Gastrocnemius medialis (tissue), 4 donors: ENCODE results near the gene SLC22A2.

Experiments
- CTCF ChIP-seq, 5 experiments: fragments of 450-650 bp in 3 of 5; fragments of 200-600 bp in 2 of 5; sonication (generic) in 2 of 5; IDR thresholded peaks in 4 of 5; conservative IDR thresholded peaks in 1 of 5; 1 replicate in 4 of 5; 2 replicates in 1 of 5; pipeline ENCODE4 v1.5.1; 2016 to 2019; ENCODE audit warnings: antibody characterized with exemption in 5 of 5, mild to moderate bottlenecking in 3 of 5, moderate library complexity in 3 of 5
- POLR2A ChIP-seq, 2 donors: fragments of 450-650 bp; IDR thresholded peaks; one replicate each; pipeline ENCODE4 v1.6.1; 2017; ENCODE audit warnings: antibody characterized with exemption in 2 of 2, mild to moderate bottlenecking in 2 of 2, moderate library complexity in 2 of 2

DNA sequence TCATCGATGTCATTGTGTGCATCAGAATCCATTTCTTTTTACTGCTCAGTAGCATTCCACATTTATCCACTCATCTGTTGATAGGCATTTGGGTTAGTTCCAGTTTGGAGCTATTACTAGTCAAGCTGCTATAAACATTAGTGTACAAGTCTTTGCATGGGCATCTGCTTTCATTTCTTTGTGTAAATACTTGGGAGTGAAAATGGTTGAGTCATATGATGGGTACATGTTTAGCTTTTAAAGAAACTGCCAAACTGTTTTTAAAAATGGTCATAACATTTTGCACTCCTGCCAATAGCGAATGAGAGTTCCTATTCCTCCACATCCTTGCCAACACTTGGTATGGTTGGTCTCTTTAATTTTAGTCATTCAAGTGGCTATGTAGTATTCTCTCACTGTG, 21.2 kb upstream of the SLC22A2 start:
- no peak for TF ChIP-seq CTCF (IDR thresholded peaks at IDR 0.05 in 4 of 5, conservative IDR thresholded peaks at IDR 0.05 in 1 of 5)
- no peak for TF ChIP-seq POLR2A (IDR thresholded peaks at IDR 0.05)
